Lower leg skin (tissue), 3 donors: ENCODE data around the gene SPAAR.

ENCODE experiments used
- CTCF ChIP-seq, 3 donors: fragments of 450-650 bp; IDR thresholded peaks; one replicate each; pipeline ENCODE4 v1.5.1; 2016; ENCODE audit warnings: antibody characterized with exemption in 3 of 3, mild to moderate bottlenecking in 3 of 3, moderate library complexity in 2 of 3
- POLR2A ChIP-seq, 2 donors: fragments of 450-650 bp; IDR thresholded peaks; one replicate each; pipeline ENCODE4 v1.6.1; 2016 to 2017; ENCODE audit warnings: antibody characterized with exemption in 2 of 2, mild to moderate bottlenecking in 1 of 2, moderate library complexity in 1 of 2

- no peak for TF ChIP-seq CTCF (IDR thresholded peaks at IDR 0.05)
- no peak for TF ChIP-seq POLR2A (IDR thresholded peaks at IDR 0.05)
Measured at GRCh38 chr9:35960039-35960655, 50.9 kb downstream of the SPAAR start.
